SK-N-SH treated with all-trans-retinoic acid at 6 μM for 48 hours (cell line): ENCODE results near the gene ARPC2.

Experiments
- ATAC-seq: fragments of 200-7000 bp; cut with Tn5 transposase; 3 replicates; pipeline ENCODE4 v1.9.1; 2020; ENCODE audit warnings: mild to moderate bottlenecking, moderate library complexity
- BACH2 ChIP-seq: fragments of 250-450 bp; sonication (Bioruptor Pico); IDR thresholded peaks from 2 replicates; pipeline ENCODE4 v1.9.0; 2021; ENCODE audit warnings: mild to moderate bottlenecking, borderline replicate concordance
- CREB5 ChIP-seq: fragments of 250-450 bp; sonication (Bioruptor Pico); IDR thresholded peaks from 2 replicates; pipeline ENCODE4 v1.5.1; 2020; ENCODE audit warnings: low read depth, mild to moderate bottlenecking, moderate library complexity
- CSDC2 ChIP-seq: fragments of 250-450 bp; sonication (Bioruptor Pico); IDR thresholded peaks from 2 replicates; pipeline ENCODE4 v1.5.0; 2020; ENCODE audit warnings: mild to moderate bottlenecking, moderate library complexity
- ESRRG ChIP-seq: fragments of 250-450 bp; sonication (Bioruptor Pico); IDR thresholded peaks from 2 replicates; pipeline ENCODE4 v1.6.1; 2021; ENCODE audit warnings: mild to moderate bottlenecking
- GLIS3 ChIP-seq: fragments of 250-450 bp; sonication (Bioruptor Pico); IDR thresholded peaks from 2 replicates; pipeline ENCODE4 v1.5.0; 2020; ENCODE audit warnings: mild to moderate bottlenecking, moderate library complexity
- ISL1 ChIP-seq: fragments of 250-450 bp; sonication (Bioruptor Pico); IDR thresholded peaks from 2 replicates; pipeline ENCODE4 v2.1.2; 2022; ENCODE audit warnings: mild to moderate bottlenecking, moderate library complexity
- OSR1 ChIP-seq: fragments of 250-450 bp; sonication (Bioruptor Pico); IDR thresholded peaks from 2 replicates; pipeline ENCODE4 v1.8.0; 2022; ENCODE audit warnings: moderate library complexity, mild to moderate bottlenecking, inconsistent platforms
- PATZ1 ChIP-seq: fragments of 250-450 bp; sonication (Bioruptor Pico); IDR thresholded peaks from 2 replicates; pipeline ENCODE4 v1.8.0; 2020; ENCODE audit warnings: mild to moderate bottlenecking, moderate library complexity, borderline replicate concordance
- POU6F1 ChIP-seq: fragments of 250-450 bp; sonication (Bioruptor Pico); IDR thresholded peaks from 2 replicates; pipeline ENCODE4 v1.8.0; 2021; ENCODE audit warnings: low read depth, mild to moderate bottlenecking, moderate library complexity, borderline replicate concordance
- PPARA ChIP-seq: fragments of 250-450 bp; sonication (Bioruptor Pico); IDR thresholded peaks from 2 replicates; pipeline ENCODE4 v1.5.0; 2020; ENCODE audit warnings: mild to moderate bottlenecking, borderline replicate concordance
- SNAI2 ChIP-seq: fragments of 250-450 bp; sonication (Bioruptor Pico); IDR thresholded peaks from 2 replicates; pipeline ENCODE4 v1.5.0; 2020; ENCODE audit warnings: mild to moderate bottlenecking, moderate library complexity
- TCF4 ChIP-seq: fragments of 250-450 bp; sonication (Bioruptor Pico); IDR thresholded peaks from 2 replicates; pipeline ENCODE4 v1.8.0; 2021; ENCODE audit warnings: mild to moderate bottlenecking, moderate library complexity, borderline replicate concordance
- TOX ChIP-seq: fragments of 250-450 bp; sonication (Bioruptor Pico); IDR thresholded peaks from 2 replicates; pipeline ENCODE4 v1.8.0; 2021; ENCODE audit warnings: mild to moderate bottlenecking, moderate library complexity, borderline replicate concordance
- ZC3H10 ChIP-seq: fragments of 250-450 bp; sonication (Bioruptor Pico); IDR thresholded peaks from 2 replicates; pipeline ENCODE4 v1.5.1; 2021; ENCODE audit warnings: mild to moderate bottlenecking, moderate library complexity
- ZFP3 ChIP-seq: fragments of 250-450 bp; sonication (Bioruptor Pico); IDR thresholded peaks from 2 replicates; pipeline ENCODE4 v1.5.0; 2020; ENCODE audit warnings: mild to moderate bottlenecking, moderate library complexity
- ZFP30 ChIP-seq: fragments of 450-650 bp; formaldehyde crosslinking; IDR thresholded peaks from 2 replicates; pipeline ENCODE4 v1.5.0; 2022; ENCODE audit warnings: mild to moderate bottlenecking, moderate library complexity
- ZNF565 ChIP-seq: fragments of 450-650 bp; formaldehyde crosslinking; conservative IDR thresholded peaks from 2 replicates; pipeline ENCODE4 v1.5.0; 2020; ENCODE audit warnings: low read depth, mild to moderate bottlenecking, moderate library complexity
- ZNF70 ChIP-seq: fragments of 450-650 bp; formaldehyde crosslinking; IDR thresholded peaks from 2 replicates; pipeline ENCODE4 v1.5.0; 2020; ENCODE audit warnings: mild to moderate bottlenecking, moderate library complexity
- ZNF8 ChIP-seq: fragments of 450-650 bp; formaldehyde crosslinking; IDR thresholded peaks from 2 replicates; pipeline ENCODE4 v1.5.0; 2020; ENCODE audit warnings: mild to moderate bottlenecking, moderate library complexity
- TF ChIP-seq, protein P1 (sequence below): fragments of 250-450 bp; sonication (Bioruptor Pico); IDR thresholded peaks from 2 replicates; pipeline ENCODE4 v1.5.1; 2021; ENCODE audit warnings: mild to moderate bottlenecking, moderate library complexity
- TF ChIP-seq, protein P2 (sequence below): fragments of 250-450 bp; sonication (Bioruptor Pico); IDR thresholded peaks from 2 replicates; pipeline ENCODE4 v1.5.0; 2020; ENCODE audit warnings: mild to moderate bottlenecking, moderate library complexity

The ARPC2 gene

GRCh38 chr2:218187296-218188015 lies 29.5 kb upstream of the ARPC2 start:
- no peak for ATAC-seq
- TF ChIP-seq, protein P1, sequence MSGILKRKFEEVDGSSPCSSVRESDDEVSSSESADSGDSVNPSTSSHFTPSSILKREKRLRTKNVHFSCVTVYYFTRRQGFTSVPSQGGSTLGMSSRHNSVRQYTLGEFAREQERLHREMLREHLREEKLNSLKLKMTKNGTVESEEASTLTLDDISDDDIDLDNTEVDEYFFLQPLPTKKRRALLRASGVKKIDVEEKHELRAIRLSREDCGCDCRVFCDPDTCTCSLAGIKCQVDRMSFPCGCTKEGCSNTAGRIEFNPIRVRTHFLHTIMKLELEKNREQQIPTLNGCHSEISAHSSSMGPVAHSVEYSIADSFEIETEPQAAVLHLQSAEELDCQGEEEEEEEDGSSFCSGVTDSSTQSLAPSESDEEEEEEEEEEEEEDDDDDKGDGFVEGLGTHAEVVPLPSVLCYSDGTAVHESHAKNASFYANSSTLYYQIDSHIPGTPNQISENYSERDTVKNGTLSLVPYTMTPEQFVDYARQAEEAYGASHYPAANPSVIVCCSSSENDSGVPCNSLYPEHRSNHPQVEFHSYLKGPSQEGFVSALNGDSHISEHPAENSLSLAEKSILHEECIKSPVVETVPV (CRISPR knock-in tag), result no peak
- TF ChIP-seq CSDC2, result no peak
- no peak for TF ChIP-seq SNAI2
- TF ChIP-seq ISL1 (CRISPR knock-in tag), result no peak
- TF ChIP-seq PPARA (CRISPR knock-in tag), result no peak
- TF ChIP-seq ZFP3 (CRISPR knock-in tag), result no peak
- no peak for TF ChIP-seq GLIS3
- TF ChIP-seq PATZ1 (CRISPR knock-in tag), result no peak
- no peak for TF ChIP-seq OSR1 (CRISPR knock-in tag)
- TF ChIP-seq TOX (CRISPR knock-in tag), result no peak
- TF ChIP-seq ZNF8, result no peak
- no peak for TF ChIP-seq CREB5

GRCh38 chr2:218188528-218188927 lies 28.5 kb upstream of the ARPC2 start:
- TF ChIP-seq GLIS3 (no peak), BACH2 (CRISPR knock-in tag) (no peak), ZNF8 (no peak), SNAI2 (no peak)
- TF ChIP-seq, protein P2, sequence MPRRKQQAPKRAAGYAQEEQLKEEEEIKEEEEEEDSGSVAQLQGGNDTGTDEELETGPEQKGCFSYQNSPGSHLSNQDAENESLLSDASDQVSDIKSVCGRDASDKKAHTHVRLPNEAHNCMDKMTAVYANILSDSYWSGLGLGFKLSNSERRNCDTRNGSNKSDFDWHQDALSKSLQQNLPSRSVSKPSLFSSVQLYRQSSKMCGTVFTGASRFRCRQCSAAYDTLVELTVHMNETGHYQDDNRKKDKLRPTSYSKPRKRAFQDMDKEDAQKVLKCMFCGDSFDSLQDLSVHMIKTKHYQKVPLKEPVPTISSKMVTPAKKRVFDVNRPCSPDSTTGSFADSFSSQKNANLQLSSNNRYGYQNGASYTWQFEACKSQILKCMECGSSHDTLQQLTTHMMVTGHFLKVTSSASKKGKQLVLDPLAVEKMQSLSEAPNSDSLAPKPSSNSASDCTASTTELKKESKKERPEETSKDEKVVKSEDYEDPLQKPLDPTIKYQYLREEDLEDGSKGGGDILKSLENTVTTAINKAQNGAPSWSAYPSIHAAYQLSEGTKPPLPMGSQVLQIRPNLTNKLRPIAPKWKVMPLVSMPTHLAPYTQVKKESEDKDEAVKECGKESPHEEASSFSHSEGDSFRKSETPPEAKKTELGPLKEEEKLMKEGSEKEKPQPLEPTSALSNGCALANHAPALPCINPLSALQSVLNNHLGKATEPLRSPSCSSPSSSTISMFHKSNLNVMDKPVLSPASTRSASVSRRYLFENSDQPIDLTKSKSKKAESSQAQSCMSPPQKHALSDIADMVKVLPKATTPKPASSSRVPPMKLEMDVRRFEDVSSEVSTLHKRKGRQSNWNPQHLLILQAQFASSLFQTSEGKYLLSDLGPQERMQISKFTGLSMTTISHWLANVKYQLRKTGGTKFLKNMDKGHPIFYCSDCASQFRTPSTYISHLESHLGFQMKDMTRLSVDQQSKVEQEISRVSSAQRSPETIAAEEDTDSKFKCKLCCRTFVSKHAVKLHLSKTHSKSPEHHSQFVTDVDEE (CRISPR knock-in tag), result no peak
- no peak for ATAC-seq

DNA sequence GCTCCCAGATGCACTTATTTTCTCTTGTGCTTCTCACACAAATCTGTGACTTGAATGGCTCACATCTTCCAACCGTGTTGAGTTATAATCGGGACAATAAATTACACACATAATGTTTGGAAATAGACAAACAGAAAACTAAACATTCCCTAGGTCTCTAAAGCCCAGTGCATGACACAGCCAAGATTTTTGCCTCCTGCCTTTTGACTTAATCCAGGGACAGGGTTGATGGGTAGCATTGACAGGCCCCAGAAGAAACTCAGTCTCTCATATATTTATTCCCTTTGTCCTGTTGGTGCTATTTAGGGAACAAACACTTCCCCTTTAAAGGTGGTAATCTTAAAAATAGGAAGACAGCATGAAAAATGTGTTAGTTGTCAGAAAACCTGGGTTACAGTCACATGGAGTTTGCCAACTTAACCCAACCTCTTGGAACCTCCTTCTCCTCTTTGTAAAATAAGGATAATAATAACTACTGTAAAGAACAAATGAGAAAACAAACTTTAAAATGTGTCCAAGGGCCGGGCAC lies 24.0 kb upstream of the ARPC2 start:
- ATAC-seq, result no peak
- TF ChIP-seq PATZ1 (CRISPR knock-in tag) (no peak), POU6F1 (CRISPR knock-in tag) (no peak), ZNF8 (no peak), TCF4 (CRISPR knock-in tag) (no peak), CSDC2 (no peak), SNAI2 (no peak), ZC3H10 (CRISPR knock-in tag) (no peak), CREB5 (no peak), ESRRG (CRISPR knock-in tag) (no peak), ZNF565 (CRISPR knock-in tag) (no peak), ZNF70 (CRISPR knock-in tag) (no peak), ZFP30 (CRISPR knock-in tag) (no peak), OSR1 (CRISPR knock-in tag) (no peak), ZFP3 (CRISPR knock-in tag) (no peak)
- TF ChIP-seq, protein P2 (CRISPR knock-in tag), result no peak
